HEK293 (cell line): ENCODE data around the gene HSFX4.
A peak's percentile ranks its signal among the peaks of the same experiment; 100 is the strongest.

ENCODE experiments used
- CTCF ChIA-PET: fragments of 350-600 bp; formaldehyde crosslinking; extraction: SDS; loops from one replicate; lab custom pipeline; 2021; ENCODE audit warnings: antibody characterized with exemption; lab: Yijun Ruan, JAX
- POLR2A ChIA-PET: fragments of 300-600 bp; formaldehyde crosslinking; extraction: SDS; loops from one replicate; lab custom pipeline; 2020; ENCODE audit warnings: antibody characterized with exemption, inconsistent platforms; lab: Yijun Ruan, JAX
- H3K27ac ChIP-seq: fragments of 200-500 bp; sonication (Bioruptor generic); 2 replicates; pipeline ENCODE4 v1.5.1; 2014; ENCODE audit warnings: low read depth, low read length, control low read depth, inconsistent platforms; ENCODE audit errors: extremely low read depth
- H3K36me3 ChIP-seq, 2 experiments: fragments of 200-500 bp in 1 of 2; sonication (Bioruptor generic) in 1 of 2; 1 replicate in 1 of 2; 2 replicates in 1 of 2; pipeline ENCODE4 v1.5.1; 2014 to 2017; ENCODE audit warnings: inconsistent platforms in 2 of 2, low read length in 2 of 2; ENCODE audit not compliant: control insufficient read depth in 2 of 2, insufficient read depth in 1 of 2
- H3K4me1 ChIP-seq: fragments of 200-500 bp; sonication (Bioruptor generic); 2 replicates; pipeline ENCODE4 v1.5.1; 2014; ENCODE audit warnings: mild to moderate bottlenecking, low read length, inconsistent platforms; ENCODE audit not compliant: control insufficient read depth, insufficient read depth
- H3K4me3 ChIP-seq: 2 replicates; pipeline ENCODE4 v1.5.1; 2011; ENCODE audit warnings: low read depth, mild to moderate bottlenecking, control low read depth, low read length, moderate library complexity
- H3K9me3 ChIP-seq: fragments of 200-500 bp; sonication (Bioruptor generic); 2 replicates; pipeline ENCODE4 v1.5.1; 2014; ENCODE audit warnings: low read depth, low read length, inconsistent platforms; ENCODE audit not compliant: control insufficient read depth, insufficient read depth
- CTCF ChIP-seq: fragments of 450-650 bp; formaldehyde crosslinking; IDR thresholded peaks from 2 replicates; pipeline ENCODE4 v1.5.1; 2016; ENCODE audit warnings: missing biosample characterization, missing genetic modification characterization
- ZNF10 ChIP-seq: fragments of 450-650 bp; formaldehyde crosslinking; IDR thresholded peaks from 2 replicates; pipeline ENCODE4 v1.5.1; 2017; ENCODE audit warnings: missing biosample characterization, missing genetic modification characterization
- ZNF132 ChIP-seq: fragments of 450-650 bp; formaldehyde crosslinking; IDR thresholded peaks from 2 replicates; pipeline ENCODE4 v1.5.1; 2017; ENCODE audit warnings: missing biosample characterization, missing genetic modification characterization, borderline replicate concordance
- ZNF2 ChIP-seq: fragments of 450-650 bp; formaldehyde crosslinking; IDR thresholded peaks from 2 replicates; pipeline ENCODE4 v1.5.1; 2016; ENCODE audit warnings: missing biosample characterization, missing genetic modification characterization
- ZNF292 ChIP-seq: fragments of 450-650 bp; formaldehyde crosslinking; IDR thresholded peaks from 2 replicates; pipeline ENCODE4 v1.5.1; 2016; ENCODE audit warnings: low read depth, missing biosample characterization, missing genetic modification characterization, borderline replicate concordance
- ZNF324 ChIP-seq: fragments of 450-650 bp; formaldehyde crosslinking; IDR thresholded peaks from 2 replicates; pipeline ENCODE4 v1.5.1; 2016; ENCODE audit warnings: missing biosample characterization, missing genetic modification characterization
- ZNF549 ChIP-seq: fragments of 450-650 bp; IDR thresholded peaks from 2 replicates; pipeline ENCODE4 v1.5.1; 2018; ENCODE audit warnings: missing biosample characterization, missing genetic modification characterization, mild to moderate bottlenecking, inconsistent platforms, moderate library complexity
- ZNF571 ChIP-seq: fragments of 450-650 bp; formaldehyde crosslinking; IDR thresholded peaks from 2 replicates; pipeline ENCODE4 v1.5.0; 2017; ENCODE audit warnings: missing biosample characterization, missing genetic modification characterization
- ZNF623 ChIP-seq: fragments of 450-650 bp; formaldehyde crosslinking; IDR thresholded peaks from 2 replicates; pipeline ENCODE4 v1.5.1; 2016; ENCODE audit warnings: missing biosample characterization, missing genetic modification characterization
- ZNF654 ChIP-seq: fragments of 450-650 bp; formaldehyde crosslinking; IDR thresholded peaks from 2 replicates; pipeline ENCODE4 v1.5.1; 2016; ENCODE audit warnings: low read depth, missing biosample characterization, missing genetic modification characterization
- ZNF660 ChIP-seq: fragments of 450-650 bp; IDR thresholded peaks from 2 replicates; pipeline ENCODE4 v1.5.1; 2018; ENCODE audit warnings: missing biosample characterization, mild to moderate bottlenecking, missing genetic modification characterization
- ZSCAN30 ChIP-seq: fragments of 450-650 bp; IDR thresholded peaks from 2 replicates; pipeline ENCODE4 v1.5.1; 2018; ENCODE audit warnings: missing biosample characterization, mild to moderate bottlenecking, missing genetic modification characterization, moderate library complexity
- TF ChIP-seq, protein P1 (sequence below): fragments of 450-650 bp; formaldehyde crosslinking; IDR thresholded peaks from 2 replicates; pipeline ENCODE4 v1.5.1; 2016; ENCODE audit warnings: missing biosample characterization, missing genetic modification characterization

Gene HSFX4

GRCh38 chrX:149962859-149963757 is 33.7 kb downstream of the HSFX4 start:
- no peaks in the 10 kb centered on the region for H3K9me3 ChIP-seq
- H3K4me3 ChIP-seq: no peak overlapping the region
- POLR2A ChIA-PET: no interaction called here
- TF ChIP-seq CTCF (tag by site-specific recombination) (peak; percentile 69), ZNF132 (tag by site-specific recombination) (no peak), ZNF2 (tag by site-specific recombination) (0 out of 2 replicates have a peak, but pooled peaks have one; percentile 46), ZNF324 (tag by site-specific recombination) (no peak), ZNF654 (tag by site-specific recombination) (peak; percentile 93), ZNF571 (tag by site-specific recombination) (no peak), ZSCAN30 (tag by site-specific recombination) (peak; percentile 34; the same call in 1 of the 2 replicates), ZNF660 (tag by site-specific recombination) (peak; percentile 61; the same call in 1 of the 2 replicates), ZNF549 (tag by site-specific recombination) (no peak)
- H3K36me3 ChIP-seq: peaks cover 3 to 30% of the 10 kb centered on the region in 2 experiments; a peak in 2 of 3 replicates
- no peak overlapping the region for H3K27ac ChIP-seq
- CTCF ChIA-PET: interaction anchor here (0.5 to 1.5 kb wide), 11 partner anchors 9 to 1119 kb away, joined by 3 to 7 read pairs (median 3); no protein-coding TSS in a partner anchor
- H3K4me1 ChIP-seq: no peaks in the 10 kb centered on the region

DNA sequence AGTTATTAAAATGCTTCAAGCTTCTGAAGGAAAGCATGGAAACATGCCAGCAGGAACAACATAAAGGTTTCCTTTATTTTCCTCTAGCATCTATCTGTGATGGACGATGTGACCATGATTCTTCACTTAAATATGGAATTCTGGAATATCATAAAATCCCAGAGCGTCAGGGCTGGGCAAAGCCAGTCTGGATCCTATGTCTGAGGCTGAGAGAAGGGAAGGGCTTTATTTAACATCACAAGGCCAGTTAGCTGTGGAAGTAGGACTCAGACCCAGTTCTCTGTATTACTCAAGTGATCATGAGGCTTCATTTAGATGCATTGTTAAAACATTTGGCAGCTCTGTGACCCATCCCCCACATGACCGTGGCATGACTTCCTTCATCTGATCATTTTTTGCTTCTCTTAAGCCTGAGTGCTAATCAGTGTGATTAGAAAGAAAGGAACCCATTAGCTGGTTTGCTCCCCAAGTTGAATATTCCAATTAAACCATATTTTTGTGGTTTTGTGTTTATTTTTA is 49.8 kb downstream of the HSFX4 start:
- Histone ChIP-seq H3K4me1 (no peaks in the 10 kb centered on the region), H3K4me3 (no peak overlapping the region), H3K9me3 (no peaks in the 10 kb centered on the region), H3K36me3 (no peaks in the 10 kb centered on the region), H3K27ac (no peak overlapping the region)
- TF ChIP-seq, protein P1, sequence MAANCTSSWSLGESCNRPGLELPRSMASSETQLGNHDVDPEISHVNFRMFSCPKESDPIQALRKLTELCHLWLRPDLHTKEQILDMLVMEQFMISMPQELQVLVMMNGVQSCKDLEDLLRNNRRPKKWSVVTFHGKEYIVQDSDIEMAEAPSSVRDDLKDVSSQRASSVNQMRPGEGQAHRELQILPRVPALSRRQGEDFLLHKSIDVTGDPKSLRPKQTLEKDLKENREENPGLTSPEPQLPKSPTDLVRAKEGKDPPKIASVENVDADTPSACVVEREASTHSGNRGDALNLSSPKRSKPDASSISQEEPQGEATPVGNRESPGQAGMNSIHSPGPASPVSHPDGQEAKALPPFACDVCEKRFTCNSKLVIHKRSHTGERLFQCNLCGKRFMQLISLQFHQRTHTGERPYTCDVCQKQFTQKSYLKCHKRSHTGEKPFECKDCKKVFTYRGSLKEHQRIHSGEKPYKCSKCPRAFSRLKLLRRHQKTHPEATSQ (tag by site-specific recombination): no peak
- TF ChIP-seq ZNF10 (tag by site-specific recombination) (no peak), ZNF292 (no peak), ZNF623 (tag by site-specific recombination) (no peak)
- CTCF ChIA-PET: interaction anchor here (0.7 kb wide), 1 partner anchor 477 kb away, joined by 3 read pairs; no protein-coding TSS in a partner anchor
- POLR2A ChIA-PET: no interaction called here
